ENCODE measurements around the gene HGF.

GRCh38 chr7:81790686-81791085 lies 20.8 kb upstream of the HGF start:
- no peak for TF ChIP-seq RAD21 (IDR thresholded peaks at IDR 0.05; ENCODE audit: low read depth)
- TF ChIP-seq MAX (IDR thresholded peaks at IDR 0.05), result no peak
- TF ChIP-seq, protein P1, sequence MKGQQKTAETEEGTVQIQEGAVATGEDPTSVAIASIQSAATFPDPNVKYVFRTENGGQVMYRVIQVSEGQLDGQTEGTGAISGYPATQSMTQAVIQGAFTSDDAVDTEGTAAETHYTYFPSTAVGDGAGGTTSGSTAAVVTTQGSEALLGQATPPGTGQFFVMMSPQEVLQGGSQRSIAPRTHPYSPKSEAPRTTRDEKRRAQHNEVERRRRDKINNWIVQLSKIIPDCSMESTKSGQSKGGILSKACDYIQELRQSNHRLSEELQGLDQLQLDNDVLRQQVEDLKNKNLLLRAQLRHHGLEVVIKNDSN (IDR thresholded peaks at IDR 0.05), result no peak
- TF ChIP-seq FOXM1 (IDR thresholded peaks at IDR 0.05; ENCODE audit: borderline replicate concordance, low read depth), result no peak
- TF ChIP-seq REST (IDR thresholded peaks at IDR 0.05; ENCODE audit: low read depth), result no peak
- no peak for TF ChIP-seq NFIC (IDR thresholded peaks at IDR 0.05)
